Fibroblast of pulmonary artery (primary cell): ENCODE data around the gene GSTM2.
"Not testable (repeated sequence)": the region's sequence is repeated elsewhere in the genome, so short reads cannot be mapped to it uniquely, and the experiment has no call there.

Source experiments
- DNase-seq: peaks from one replicate; pipeline ENCODE4 v3.0.0-alpha.2; 2010; ENCODE audit warnings: low read depth
- H3K4me3 ChIP-seq: replicated peaks from 2 replicates; pipeline ENCODE4 v1.5.1; 2011; ENCODE audit warnings: low read depth, mild to moderate bottlenecking, control low read depth, low read length, moderate library complexity
- CTCF ChIP-seq: IDR thresholded peaks from 2 replicates; pipeline ENCODE4 v1.5.1; 2011; ENCODE audit warnings: mild to moderate bottlenecking, control low read depth, low read length, inconsistent platforms; ENCODE audit errors: missing control alignments

Gene GSTM2

GRCh38 chr1:109704173-109704572 is 36.3 kb downstream of the GSTM2 start:
- no peak overlapping the region for H3K4me3 ChIP-seq
- DNase-seq: no peak
- TF ChIP-seq CTCF: no peak

- no peak overlapping the region for H3K4me3 ChIP-seq
- DNase-seq: no peak
- no peak for TF ChIP-seq CTCF
These were observed 37.6 kb downstream of the GSTM2 start for GRCh38 chr1:109705411-109705810.

- DNase-seq, H3K4me3 ChIP-seq: not testable (repeated sequence)
These were observed 41.1 kb downstream of the GSTM2 start for GRCh38 chr1:109708949-109709348.

- H3K4me3 ChIP-seq, DNase-seq: not testable (repeated sequence)
These were observed 42.0 kb downstream of the GSTM2 start for GRCh38 chr1:109709822-109710221.

GRCh38 chr1:109711593-109712320 is 43.9 kb downstream of the GSTM2 start, which contains the start of gene GSTM5:
GSTM5 (plus strand) TSS chr1:109712251; CDS start chr1:109712313, 62 bp downstream.
- DNase-seq, H3K4me3 ChIP-seq: not testable (repeated sequence)

- DNase-seq: no peak
- no peak for TF ChIP-seq CTCF
These were observed 44.5 kb downstream of the GSTM2 start for GRCh38 chr1:109712321-109712864.

GRCh38 chr1:109713636-109714035 is 45.8 kb downstream of the GSTM2 start:
- no peak overlapping the region for H3K4me3 ChIP-seq
- TF ChIP-seq CTCF: no peak
- no peak for DNase-seq

More at GRCh38 chr1:109712321-109712864, 44.5 kb downstream of the GSTM2 start:
- H3K4me3 ChIP-seq: no peak overlapping the region

- no peak overlapping the region for H3K4me3 ChIP-seq
- TF ChIP-seq CTCF: no peak
- no peak for DNase-seq
These were observed 47.0 kb downstream of the GSTM2 start for GRCh38 chr1:109714661-109715372.
